ENCODE data around the gene RASGRF2.

GRCh38 chr5:81156732-81157131 lies 196.6 kb downstream of the RASGRF2 start:
- TF ChIP-seq, protein P1, sequence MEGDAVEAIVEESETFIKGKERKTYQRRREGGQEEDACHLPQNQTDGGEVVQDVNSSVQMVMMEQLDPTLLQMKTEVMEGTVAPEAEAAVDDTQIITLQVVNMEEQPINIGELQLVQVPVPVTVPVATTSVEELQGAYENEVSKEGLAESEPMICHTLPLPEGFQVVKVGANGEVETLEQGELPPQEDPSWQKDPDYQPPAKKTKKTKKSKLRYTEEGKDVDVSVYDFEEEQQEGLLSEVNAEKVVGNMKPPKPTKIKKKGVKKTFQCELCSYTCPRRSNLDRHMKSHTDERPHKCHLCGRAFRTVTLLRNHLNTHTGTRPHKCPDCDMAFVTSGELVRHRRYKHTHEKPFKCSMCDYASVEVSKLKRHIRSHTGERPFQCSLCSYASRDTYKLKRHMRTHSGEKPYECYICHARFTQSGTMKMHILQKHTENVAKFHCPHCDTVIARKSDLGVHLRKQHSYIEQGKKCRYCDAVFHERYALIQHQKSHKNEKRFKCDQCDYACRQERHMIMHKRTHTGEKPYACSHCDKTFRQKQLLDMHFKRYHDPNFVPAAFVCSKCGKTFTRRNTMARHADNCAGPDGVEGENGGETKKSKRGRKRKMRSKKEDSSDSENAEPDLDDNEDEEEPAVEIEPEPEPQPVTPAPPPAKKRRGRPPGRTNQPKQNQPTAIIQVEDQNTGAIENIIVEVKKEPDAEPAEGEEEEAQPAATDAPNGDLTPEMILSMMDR (IDR thresholded peaks at IDR 0.05) = no peak
- TF ChIP-seq EP300 (IDR thresholded peaks at IDR 0.05) (no peak), POLR2A (IDR thresholded peaks at IDR 0.05) (no peak)
